Activated T-cell treated with anti-CD3 and anti-CD28 coated beads, Interleukin-2, amount 50 U/mL, for 72 hours (primary cell): ENCODE results near the gene C3orf33. TPM values are rescaled to one million over a fixed set of nuclear protein-coding genes. Genes with fewer than 3 reads are reported as not detected.
"Not testable (repeated sequence)": the region's sequence is repeated elsewhere in the genome, so short reads cannot be mapped to it uniquely, and the experiment has no call there.

ENCODE experiments used
- ATAC-seq, 2 donors: fragments of 150-1000 bp; cut with Tn5 transposase; replicated peaks in 1 of 2; 2 replicates each; pipeline ENCODE4 v1.10.0; 2021; ENCODE audit warnings: moderate library complexity in 2 of 2, mild to moderate bottlenecking in 1 of 2
- DNase-seq, 2 donors: peaks; one replicate each; pipeline ENCODE4 v3.0.0; 2021 to 2022; ENCODE audit warnings: mixed read lengths in 1 of 2
- H3K27ac Mint-ChIP-seq: one replicate; pipeline ENCODE4 v1.8.0; 2022; ENCODE audit warnings: mild to moderate bottlenecking, moderate library complexity, mixed read lengths
- H3K27me3 Mint-ChIP-seq: one replicate; pipeline ENCODE4 v1.8.0; 2022; ENCODE audit warnings: low read depth, mixed read lengths
- H3K36me3 Mint-ChIP-seq, 2 donors: one replicate each; pipeline ENCODE4 v1.8.0; 2022; ENCODE audit warnings: mixed read lengths in 2 of 2, mild to moderate bottlenecking in 1 of 2; ENCODE audit not compliant: insufficient read depth in 2 of 2
- H3K4me1 Mint-ChIP-seq: one replicate; pipeline ENCODE4 v1.8.0; 2022; ENCODE audit warnings: low read depth, mixed read lengths
- H3K4me3 Mint-ChIP-seq, 2 donors: one replicate each; pipeline ENCODE4 v1.8.0; 2022; ENCODE audit warnings: mild to moderate bottlenecking in 2 of 2, mixed read lengths in 2 of 2, moderate library complexity in 2 of 2
- H3K9me3 Mint-ChIP-seq, 2 donors: one replicate each; pipeline ENCODE4 v1.8.0; 2022; ENCODE audit warnings: mixed read lengths in 2 of 2
- total RNA-seq, 2 donors: library from RNA; stranded (reverse); gene quantifications; one replicate each; pipeline ENCODE4 v1.2.3, GENCODE V29; 2022

Gene C3orf33, protein sequence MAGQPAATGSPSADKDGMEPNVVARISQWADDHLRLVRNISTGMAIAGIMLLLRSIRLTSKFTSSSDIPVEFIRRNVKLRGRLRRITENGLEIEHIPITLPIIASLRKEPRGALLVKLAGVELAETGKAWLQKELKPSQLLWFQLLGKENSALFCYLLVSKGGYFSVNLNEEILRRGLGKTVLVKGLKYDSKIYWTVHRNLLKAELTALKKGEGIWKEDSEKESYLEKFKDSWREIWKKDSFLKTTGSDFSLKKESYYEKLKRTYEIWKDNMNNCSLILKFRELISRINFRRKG
- 1 to 10 TPM; 3.3 to 5.1 TPM for total RNA-seq

DNA sequence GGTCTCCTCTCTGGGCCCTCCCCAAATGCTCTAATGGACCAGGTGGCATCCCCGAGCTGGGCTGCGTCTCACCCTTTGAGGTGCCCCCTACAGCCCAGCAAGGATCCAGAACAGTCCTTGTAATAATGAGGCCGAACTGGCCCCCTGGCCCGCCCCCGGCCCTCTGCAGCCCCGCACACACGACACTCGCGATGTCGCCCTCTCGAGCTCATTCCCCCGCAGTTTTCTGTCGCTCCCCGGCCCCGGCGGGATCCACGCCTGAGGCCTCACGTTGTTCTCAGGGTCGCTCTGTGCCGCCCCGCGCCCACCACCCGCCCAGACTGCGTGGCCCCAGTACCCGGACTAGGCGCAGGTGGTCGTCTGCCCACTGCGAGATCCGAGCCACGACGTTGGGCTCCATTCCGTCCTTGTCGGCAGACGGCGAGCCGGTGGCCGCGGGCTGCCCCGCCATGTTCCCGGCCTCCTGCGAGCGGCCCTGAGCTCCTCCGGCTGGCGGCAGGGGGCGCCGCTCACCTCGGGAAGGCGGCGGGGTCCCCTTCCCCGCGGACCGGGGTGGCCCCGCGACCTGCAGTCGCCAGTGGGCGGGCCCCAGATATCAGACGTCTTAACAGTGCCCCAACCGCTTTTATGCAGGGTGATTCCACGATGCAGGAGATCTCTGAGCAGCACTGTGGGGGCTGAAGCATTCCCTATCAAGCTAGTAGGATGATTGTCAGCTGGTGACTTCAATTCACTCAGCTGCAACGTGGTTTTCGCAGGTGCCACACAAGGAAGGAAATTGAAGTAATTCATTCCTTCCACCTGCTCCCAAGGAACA, at the start of gene C3orf33:
Gene C3orf33 (minus strand): TSS at position 477 of the 817 bp plus-strand sequence. CDS start 26 bp downstream, at position 451.
- ATAC-seq (peak; percentile 98), DNase-seq (peak; percentile 83 to 87)
- H3K9me3 Mint-ChIP-seq, result no peaks in the 10 kb centered on the region
- peaks cover 14% of the 10 kb centered on the region for H3K4me1 Mint-ChIP-seq
- H3K27ac Mint-ChIP-seq, result peak within 1 kb of the TSS; percentile 47
- H3K36me3 Mint-ChIP-seq, result no peaks in the 10 kb centered on the region
- peaks cover 7% of the 10 kb centered on the region for H3K27me3 Mint-ChIP-seq
- H3K4me3 Mint-ChIP-seq, result peak within 1 kb of the TSS; percentile 84 to 88

DNA sequence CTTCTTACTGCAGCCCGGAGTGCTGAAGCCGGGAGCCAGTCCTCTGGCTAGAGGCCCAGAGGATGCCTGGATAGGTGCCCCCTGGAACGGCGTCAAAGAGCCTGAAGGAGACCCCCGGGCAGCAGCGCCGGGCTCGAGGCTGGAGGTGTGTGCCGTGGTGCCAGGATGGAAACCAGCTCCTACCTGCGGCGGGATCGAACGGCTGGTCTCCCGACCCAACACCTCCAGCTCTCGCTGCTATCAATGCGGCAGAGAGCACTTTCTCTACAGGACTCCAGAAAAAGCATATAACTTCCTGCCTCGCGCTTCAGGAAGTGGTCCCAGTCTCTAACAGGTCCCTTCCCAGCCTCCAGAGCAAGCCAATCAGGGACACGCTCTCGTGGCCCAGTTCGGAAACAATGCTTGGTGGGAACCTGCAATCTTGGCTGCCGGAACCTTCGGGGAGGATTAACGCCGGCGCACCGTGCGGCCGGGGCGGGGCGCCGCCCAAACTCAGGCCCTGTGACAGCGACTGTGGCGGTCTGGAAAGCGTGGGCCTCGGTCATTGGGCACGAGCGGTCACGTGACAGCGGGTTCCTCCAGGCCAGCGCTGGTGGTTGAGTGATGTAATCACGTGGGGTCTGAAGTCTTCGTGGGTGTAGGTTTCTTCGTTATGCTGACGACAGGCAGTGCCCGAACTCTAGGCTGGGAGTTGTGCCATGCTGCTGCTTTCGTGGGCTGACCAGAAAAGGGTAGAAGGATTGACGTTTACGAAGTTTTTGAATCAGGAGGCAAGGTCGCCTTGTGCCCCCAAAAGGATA, 48.3 kb upstream of the C3orf33 start, which contains the start of gene SLC33A1:
Gene SLC33A1 (minus strand): TSS at position 287 of the 800 bp plus-strand sequence. CDS start 430 bp downstream, outside the sequence.
- Mint-ChIP-seq H3K4me3 (peak within 1 kb of the TSS; percentile 97 to 98), H3K27me3 (no peaks in the 10 kb centered on the region), H3K9me3 (no peaks in the 10 kb centered on the region), H3K27ac (peak within 1 kb of the TSS; percentile 99), H3K4me1 (peaks cover 38% of the 10 kb centered on the region), H3K36me3 (peaks cover 15 to 18% of the 10 kb centered on the region in 2 donors)
- peak; percentile 92 to 94 for ATAC-seq
- DNase-seq, result peak; percentile 98 to 99

DNA sequence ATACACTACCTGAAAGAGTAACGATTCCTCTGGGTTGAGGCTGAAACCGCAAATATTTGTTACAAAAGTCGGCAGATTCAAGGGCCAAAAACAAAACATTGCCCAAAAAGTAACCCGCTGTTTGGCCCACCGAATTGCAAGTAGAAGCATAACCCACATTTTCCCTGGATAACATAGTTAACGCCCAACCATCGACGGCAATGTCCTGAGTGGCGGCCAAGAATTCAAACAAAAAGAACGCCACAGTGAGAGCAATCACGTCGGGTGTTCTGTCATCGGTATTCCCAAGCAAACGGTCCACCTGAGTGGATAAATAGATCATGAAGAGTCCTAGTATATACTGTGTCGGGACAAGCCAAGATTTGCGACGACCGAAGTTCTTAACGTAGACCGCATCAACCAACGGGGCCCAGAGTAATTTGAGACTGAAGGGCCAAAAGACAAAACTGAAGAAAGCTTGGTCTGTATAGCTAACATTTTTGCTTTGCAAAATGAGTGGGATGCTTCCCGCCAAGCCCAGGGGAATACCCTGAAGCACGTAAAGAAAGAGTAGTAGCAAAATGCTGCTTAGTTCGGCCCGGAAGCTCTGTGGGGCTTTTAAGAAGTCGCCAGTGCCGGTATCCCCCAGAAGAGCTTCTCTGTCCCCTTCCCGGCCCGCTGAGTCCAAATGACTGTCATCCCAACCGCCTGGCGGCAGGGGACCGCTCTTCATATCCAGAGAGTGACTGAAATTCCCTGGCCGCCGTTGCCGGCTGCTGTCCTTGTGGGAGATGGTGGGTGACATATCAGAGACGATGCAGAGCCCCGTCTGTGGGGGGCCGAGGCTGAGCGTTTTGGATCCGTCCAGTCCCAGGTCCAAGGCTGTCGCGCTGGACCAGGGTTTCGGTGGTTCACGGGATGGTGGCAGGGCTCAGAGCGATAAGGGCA, 47.4 kb upstream of the C3orf33 start:
- Mint-ChIP-seq H3K27ac (peak overlapping the region; percentile 99), H3K9me3 (no peaks in the 10 kb centered on the region), H3K4me3 (peak overlapping the region; percentile 97 to 98), H3K36me3 (peaks cover 15 to 18% of the 10 kb centered on the region in 2 donors), H3K27me3 (no peaks in the 10 kb centered on the region), H3K4me1 (peaks cover 40% of the 10 kb centered on the region)
- DNase-seq (peak; percentile 41), ATAC-seq (peak; percentile 2 to 5)

DNA sequence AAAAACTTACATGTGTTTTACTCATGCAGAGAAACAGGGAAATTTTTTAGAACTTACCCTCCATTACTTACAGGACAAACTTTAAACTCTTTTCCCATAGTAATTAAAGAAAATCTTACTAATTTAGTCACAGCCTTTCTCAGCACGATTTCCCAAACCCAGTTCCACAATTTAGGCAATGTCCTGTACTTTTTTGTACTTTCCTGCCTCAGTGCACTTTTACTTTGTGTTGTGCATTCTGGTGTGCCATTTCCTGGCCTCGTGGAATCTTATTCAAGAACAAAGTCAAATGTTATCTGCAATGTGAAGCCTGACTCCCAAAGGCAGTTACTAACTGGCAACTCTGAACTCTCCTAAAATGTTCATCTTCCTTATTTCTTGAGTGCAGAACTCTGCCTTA, 46.3 kb upstream of the C3orf33 start:
- Mint-ChIP-seq H3K27me3 (no peaks in the 10 kb centered on the region), H3K4me1 (peaks cover 49% of the 10 kb centered on the region), H3K9me3 (no peaks in the 10 kb centered on the region), H3K27ac (peak overlapping the region; percentile 99), H3K36me3 (peaks cover 17 to 23% of the 10 kb centered on the region in 2 donors), H3K4me3 (peak overlapping the region; percentile 97 to 98)
- ATAC-seq (no peak), DNase-seq (no peak)

DNA sequence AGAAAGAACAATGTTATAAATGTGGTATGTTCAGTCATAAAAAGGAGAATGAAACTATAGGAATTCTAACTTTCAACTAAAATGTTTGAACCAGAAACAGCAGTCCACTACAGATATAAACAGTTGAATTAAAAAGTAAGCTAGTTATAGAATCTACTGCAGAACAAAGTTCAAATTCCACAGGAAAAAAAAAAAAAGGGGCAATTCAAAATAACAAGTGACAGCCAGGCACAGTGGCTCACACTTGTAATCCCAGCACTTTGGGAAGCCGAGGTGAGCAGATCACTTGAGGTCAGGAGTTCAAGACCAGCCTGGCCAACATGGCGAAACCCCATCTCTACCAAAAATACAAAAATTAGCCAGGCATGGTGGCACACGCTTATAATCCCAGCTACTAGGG, 43.3 kb upstream of the C3orf33 start:
- Mint-ChIP-seq H3K4me3 (peak overlapping the region; percentile 58 to 80), H3K4me1 (peaks cover 65% of the 10 kb centered on the region), H3K36me3 (peaks cover 13 to 20% of the 10 kb centered on the region in 2 donors)
- not testable (repeated sequence) for ATAC-seq, H3K9me3 Mint-ChIP-seq, H3K27ac Mint-ChIP-seq, H3K27me3 Mint-ChIP-seq, DNase-seq

DNA sequence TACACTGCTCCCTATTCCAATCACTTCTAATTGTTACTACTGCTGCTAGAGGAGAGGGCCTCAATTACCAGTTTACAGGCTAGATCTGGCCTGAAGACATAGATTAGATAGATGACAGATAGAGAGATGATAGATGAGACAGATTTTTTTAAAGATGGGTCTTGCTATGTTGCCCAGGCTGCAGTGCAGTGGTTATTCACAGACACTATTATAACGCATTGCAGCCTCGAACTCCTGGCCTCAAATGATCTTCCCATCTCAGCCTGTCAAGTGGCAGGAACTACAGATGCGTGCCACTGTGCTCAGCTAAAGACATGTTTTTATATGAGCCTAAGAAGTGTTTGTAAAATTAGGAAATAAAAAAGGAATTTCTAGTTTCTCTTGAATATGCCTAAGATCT, 41.9 kb upstream of the C3orf33 start:
- ATAC-seq (no peak), DNase-seq (no peak)
- peaks cover 7 to 16% of the 10 kb centered on the region in 2 donors for H3K36me3 Mint-ChIP-seq
- no peaks in the 10 kb centered on the region for H3K27me3 Mint-ChIP-seq
- H3K4me3 Mint-ChIP-seq, result peak overlapping the region; percentile 50 to 51
- peaks cover 62% of the 10 kb centered on the region for H3K4me1 Mint-ChIP-seq
- H3K9me3 Mint-ChIP-seq, result no peaks in the 10 kb centered on the region
- peak overlapping the region; percentile 3 for H3K27ac Mint-ChIP-seq

DNA sequence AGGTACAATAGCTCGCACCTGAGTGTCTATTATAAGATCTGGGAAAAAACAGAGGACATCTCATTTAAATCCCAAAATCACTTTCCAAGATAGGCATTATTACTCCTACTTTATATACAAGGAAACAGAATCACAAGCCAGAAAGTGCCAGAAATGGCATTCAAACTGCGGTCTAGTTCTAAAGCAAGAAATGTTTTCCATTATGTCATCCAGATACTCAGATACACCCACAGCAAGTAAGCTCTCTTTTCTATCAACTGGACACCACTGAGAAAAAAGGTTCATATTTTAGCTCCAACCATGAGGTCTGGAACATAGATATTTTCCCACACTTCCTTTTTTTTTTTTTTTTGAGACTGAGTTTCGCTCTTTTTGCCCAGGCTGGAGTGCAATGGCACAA, 40.0 kb upstream of the C3orf33 start:
- peak overlapping the region; percentile 31 to 61 for H3K4me3 Mint-ChIP-seq
- DNase-seq (no peak), ATAC-seq (no peak)
- peaks cover 2 to 6% of the 10 kb centered on the region in 2 donors for H3K36me3 Mint-ChIP-seq
- H3K9me3 Mint-ChIP-seq, result no peaks in the 10 kb centered on the region
- no peaks in the 10 kb centered on the region for H3K27me3 Mint-ChIP-seq
- H3K4me1 Mint-ChIP-seq, result peaks cover 46% of the 10 kb centered on the region
- peak overlapping the region; percentile 33 for H3K27ac Mint-ChIP-seq

DNA sequence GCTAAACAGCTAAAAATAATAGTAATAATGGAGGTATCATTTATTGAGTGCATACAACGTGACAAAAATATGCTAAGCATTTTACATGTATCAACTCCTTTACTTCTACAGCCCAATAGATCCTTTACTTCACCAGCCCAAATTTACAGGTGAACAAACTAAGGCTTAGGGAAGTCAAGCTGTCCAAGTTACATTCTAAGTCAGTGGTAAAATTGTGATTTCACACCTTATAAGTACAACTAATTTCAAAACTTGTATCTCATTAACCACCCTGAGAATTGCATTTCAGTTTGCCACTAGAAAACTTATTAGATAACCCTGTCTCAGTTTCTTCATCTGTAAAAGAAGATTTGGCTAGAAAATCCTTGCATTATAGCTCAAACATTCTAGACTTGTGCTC, 37.5 kb upstream of the C3orf33 start:
- peaks cover 32% of the 10 kb centered on the region for H3K4me1 Mint-ChIP-seq
- H3K4me3 Mint-ChIP-seq, result no peak overlapping the region
- no peaks in the 10 kb centered on the region for H3K9me3 Mint-ChIP-seq
- H3K36me3 Mint-ChIP-seq, result peaks cover 2 to 6% of the 10 kb centered on the region in 2 donors
- H3K27ac Mint-ChIP-seq, result no peak overlapping the region
- H3K27me3 Mint-ChIP-seq, result no peaks in the 10 kb centered on the region
- DNase-seq (no peak), ATAC-seq (no peak)

DNA sequence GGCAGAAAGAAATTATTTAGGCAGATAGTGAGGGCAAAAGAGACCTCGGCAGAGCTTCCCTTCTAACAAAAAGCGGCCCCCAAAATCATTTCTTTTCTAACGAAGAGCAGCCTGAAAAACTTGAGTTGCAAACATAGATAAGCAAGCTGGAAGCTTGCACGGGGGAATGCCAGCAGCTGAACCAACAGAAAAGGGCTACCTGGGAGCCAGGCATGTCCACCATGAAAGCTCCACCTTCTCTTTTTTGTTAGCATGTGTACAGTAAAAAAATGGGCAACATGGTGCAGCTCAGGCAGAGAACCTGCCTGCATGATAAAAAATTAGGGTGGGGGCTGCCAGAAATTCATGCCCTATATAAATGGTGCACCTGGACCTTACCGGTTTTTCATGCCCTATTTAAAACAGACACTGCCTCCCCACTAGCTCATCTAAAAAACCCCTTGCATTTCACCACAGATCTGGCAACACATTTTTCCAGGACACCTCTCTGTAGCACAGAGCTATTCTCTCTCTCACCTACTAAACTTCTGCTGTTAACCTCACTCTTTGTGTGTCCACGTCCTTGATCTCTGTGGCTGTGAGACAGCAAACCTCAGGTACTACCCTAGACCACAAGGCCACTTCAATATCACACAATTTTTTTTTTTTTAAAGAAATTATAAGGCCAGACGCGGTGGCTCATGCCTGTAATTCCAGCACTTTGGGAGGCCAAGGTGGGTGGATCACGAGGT, 29.4 kb upstream of the C3orf33 start:
- Mint-ChIP-seq H3K27ac (no peak overlapping the region), H3K27me3 (no peaks in the 10 kb centered on the region), H3K4me1 (no peaks in the 10 kb centered on the region)

DNA sequence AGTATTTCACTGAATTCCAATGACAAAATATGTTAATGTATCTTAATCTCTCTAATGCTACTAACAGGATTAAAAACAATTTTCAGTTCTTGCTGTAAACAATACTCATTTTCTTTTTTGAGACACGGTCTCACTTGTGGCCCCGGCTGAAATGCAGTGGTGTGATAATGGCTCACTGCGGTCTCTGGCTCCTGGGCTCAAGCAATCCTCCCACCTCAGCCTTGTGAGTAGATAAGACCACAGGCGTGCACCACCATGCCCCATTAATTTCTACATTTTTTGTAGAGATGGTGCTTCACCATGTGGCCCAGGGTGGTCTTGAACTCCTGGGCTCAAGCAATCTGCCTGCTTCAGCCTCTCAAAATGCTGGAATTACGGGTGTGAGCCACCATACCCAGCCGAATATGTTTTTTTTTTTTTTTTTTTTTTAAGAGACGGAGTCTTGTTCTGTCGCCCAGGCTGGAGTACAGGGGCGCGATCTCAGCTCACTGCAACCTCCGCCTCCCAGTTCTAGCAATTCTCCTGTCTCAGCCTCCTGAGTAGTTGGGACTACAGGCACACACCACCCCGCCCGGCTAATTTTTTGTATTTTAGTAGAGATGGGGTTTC, 22.5 kb upstream of the C3orf33 start:
- not testable (repeated sequence) for H3K27me3 Mint-ChIP-seq, H3K4me3 Mint-ChIP-seq, DNase-seq, H3K9me3 Mint-ChIP-seq, H3K4me1 Mint-ChIP-seq, ATAC-seq, H3K36me3 Mint-ChIP-seq, H3K27ac Mint-ChIP-seq

More for the DNA sequence above, 29.4 kb upstream of the C3orf33 start:
- no peak for DNase-seq
- no peak overlapping the region for H3K4me3 Mint-ChIP-seq
- H3K9me3 Mint-ChIP-seq, result no peaks in the 10 kb centered on the region
- peaks cover 0 to 5% of the 10 kb centered on the region in 2 donors for H3K36me3 Mint-ChIP-seq
- ATAC-seq, result no peak

DNA sequence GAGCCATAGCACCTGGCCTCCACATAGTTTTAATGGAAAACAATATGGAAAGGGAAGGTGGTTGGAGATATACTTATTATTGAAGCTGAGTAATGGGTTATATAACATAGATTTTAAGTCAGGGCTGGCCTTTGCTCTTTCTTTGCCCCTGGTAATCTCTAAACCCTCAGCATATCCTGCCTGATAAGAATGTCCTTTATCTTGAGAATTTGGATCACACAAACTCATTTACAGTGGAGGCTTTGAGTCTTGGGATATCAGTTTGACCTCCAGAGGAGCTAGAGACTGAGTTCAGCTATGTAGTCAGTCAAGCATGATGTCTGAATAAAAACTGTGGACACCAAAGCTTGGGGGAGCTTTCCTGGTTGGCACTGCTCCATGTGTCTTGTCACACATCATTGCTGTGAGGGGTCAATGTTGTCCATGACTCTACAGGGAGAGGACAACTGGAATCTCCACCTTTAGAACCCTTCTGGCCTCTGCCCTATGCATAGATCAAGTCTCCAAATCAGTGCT, 9.0 kb upstream of the C3orf33 start:
- no peak overlapping the region for H3K4me3 Mint-ChIP-seq
- no peaks in the 10 kb centered on the region for H3K4me1 Mint-ChIP-seq
- no peaks in the 10 kb centered on the region for H3K36me3 Mint-ChIP-seq

More for the DNA sequence above, 9.0 kb upstream of the C3orf33 start:
- H3K27me3 Mint-ChIP-seq, result no peaks in the 10 kb centered on the region
- H3K27ac Mint-ChIP-seq, result no peak overlapping the region
- peaks cover 0 to 2% of the 10 kb centered on the region in 2 donors for H3K9me3 Mint-ChIP-seq
- DNase-seq (no peak), ATAC-seq (no peak)
